CD14-positive monocyte (primary cell): ENCODE data around the gene FYTTD1. TPM values are rescaled to one million over a fixed set of nuclear protein-coding genes. Genes with fewer than 3 reads are reported as not detected.

Experiments
- DNase-seq, 3 donors: peaks; one replicate each; pipeline ENCODE4 v3.0.0-alpha.2; 2011 to 2022
- H2AFZ ChIP-seq: 2 replicates; pipeline ENCODE4 v1.6.0; 2012; ENCODE audit warnings: mild to moderate bottlenecking, low read depth, low read length, inconsistent platforms; ENCODE audit not compliant: insufficient read depth, poor library complexity, severe bottlenecking
- H3K27ac ChIP-seq, 2 donors: 1 replicate in 1 of 2; 2 replicates in 1 of 2; pipeline ENCODE4 v1.5.1; 2012 to 2013; ENCODE audit warnings: low read length in 2 of 2, control low read depth in 1 of 2, inconsistent platforms in 1 of 2, low read depth in 1 of 2, mild to moderate bottlenecking in 1 of 2
- H3K27me3 ChIP-seq, 2 donors: one replicate each; pipeline versions ENCODE4 v1.6.0 to v1.6.1; 2011 to 2013; ENCODE audit warnings: low read length in 2 of 2; ENCODE audit not compliant: control insufficient read depth in 2 of 2, insufficient read depth in 2 of 2
- H3K36me3 ChIP-seq, 2 donors: replicated peaks in 1 of 2; 1 replicate in 1 of 2; 2 replicates in 1 of 2; pipeline versions ENCODE4 v1.5.1 to v1.6.1; 2012 to 2013; ENCODE audit warnings: low read length in 2 of 2, control low read depth in 1 of 2, inconsistent platforms in 1 of 2, mild to moderate bottlenecking in 1 of 2; ENCODE audit not compliant: insufficient read depth in 2 of 2, control insufficient read depth in 1 of 2
- H3K4me1 ChIP-seq, 2 donors: 1 replicate in 1 of 2; 2 replicates in 1 of 2; pipeline versions ENCODE4 v1.5.1 to v1.6.1; 2012 to 2013; ENCODE audit warnings: low read length in 2 of 2, control low read depth in 1 of 2, inconsistent platforms in 1 of 2, mild to moderate bottlenecking in 1 of 2, moderate library complexity in 1 of 2; ENCODE audit not compliant: insufficient read depth in 2 of 2, control insufficient read depth in 1 of 2
- H3K4me2 ChIP-seq: replicated peaks from 2 replicates; pipeline ENCODE3; 2012; ENCODE audit warnings: low read length, moderate library complexity, mild to moderate bottlenecking; ENCODE audit not compliant: poor library complexity, severe bottlenecking; ENCODE audit errors: extremely low read depth
- H3K4me3 ChIP-seq, 3 experiments: fragments of 200-600 bp in 1 of 3; sonication (generic) in 1 of 3; replicated peaks in 1 of 3; 1 replicate in 2 of 3; 2 replicates in 1 of 3; pipeline ENCODE4 v1.5.1; 2011 to 2013; ENCODE audit warnings: low read length in 3 of 3, mild to moderate bottlenecking in 3 of 3, control low read depth in 2 of 3, low read depth in 2 of 3, inconsistent platforms in 1 of 3, moderate library complexity in 1 of 3
- H3K79me2 ChIP-seq: 2 replicates; pipeline ENCODE4 v1.6.0; 2012; ENCODE audit warnings: mild to moderate bottlenecking, control low read depth, inconsistent platforms, low read length, moderate library complexity; ENCODE audit not compliant: insufficient read depth
- H3K9ac ChIP-seq: 2 replicates; pipeline ENCODE4 v1.6.0; 2017; ENCODE audit warnings: low read length, mild to moderate bottlenecking; ENCODE audit not compliant: insufficient read depth, poor library complexity, severe bottlenecking
- H3K9me3 ChIP-seq, 2 donors: replicated peaks in 1 of 2; 1 replicate in 1 of 2; 2 replicates in 1 of 2; pipeline versions ENCODE4 v1.5.1 to v1.6.1; 2012 to 2013; ENCODE audit warnings: low read length in 2 of 2, control low read depth in 1 of 2; ENCODE audit not compliant: control insufficient read depth in 1 of 2, insufficient read depth in 1 of 2
- H4K20me1 ChIP-seq: 2 replicates; pipeline ENCODE4 v1.6.0; 2012; ENCODE audit warnings: mild to moderate bottlenecking, low read length, control low read depth, moderate library complexity; ENCODE audit not compliant: insufficient read depth
- H3K27ac Mint-ChIP-seq, 7 donors: one replicate each; pipeline ENCODE4 v1.8.0; 2020; ENCODE audit warnings: mild to moderate bottlenecking in 7 of 7, mixed read lengths in 7 of 7, moderate library complexity in 6 of 7, inconsistent platforms in 2 of 7
- H3K27me3 Mint-ChIP-seq, 3 donors: one replicate each; pipeline ENCODE4 v1.8.0; 2021 to 2022; ENCODE audit warnings: low read depth in 3 of 3, mild to moderate bottlenecking in 3 of 3, mixed read lengths in 3 of 3, moderate library complexity in 3 of 3, inconsistent platforms in 1 of 3
- H3K36me3 Mint-ChIP-seq, 2 donors: one replicate each; pipeline ENCODE4 v1.8.0; 2020; ENCODE audit warnings: mixed read lengths in 2 of 2, inconsistent platforms in 1 of 2, mild to moderate bottlenecking in 1 of 2
- H3K4me1 Mint-ChIP-seq: one replicate; pipeline ENCODE4 v1.8.0; 2020; ENCODE audit warnings: mild to moderate bottlenecking, mixed read lengths
- H3K4me3 Mint-ChIP-seq, 2 donors: one replicate each; pipeline ENCODE4 v1.8.0; 2020; ENCODE audit warnings: mild to moderate bottlenecking in 2 of 2, mixed read lengths in 2 of 2, moderate library complexity in 1 of 2
- H3K9me3 Mint-ChIP-seq, 7 donors: one replicate each; pipeline ENCODE4 v1.8.0; 2020 to 2022; ENCODE audit warnings: mixed read lengths in 7 of 7, mild to moderate bottlenecking in 6 of 7, moderate library complexity in 6 of 7, inconsistent platforms in 2 of 7
- CTCF ChIP-seq: fragments of 200-600 bp; IDR thresholded peaks from one replicate; pipeline ENCODE4 v1.8.0; 2022; ENCODE audit warnings: antibody characterized with exemption, mild to moderate bottlenecking
- WGBS: methylation state at CpG from one replicate; pipeline ENCODE4 v1.1.5; 2013; ENCODE audit warnings: missing lambda C conversion rate; ENCODE audit not compliant: insufficient coverage; 5-methylcytosine and 5-hydroxymethylcytosine counted together
- intact Hi-C, 2 donors: fragments of 100-400 bp; cut with micrococcal nuclease; formaldehyde crosslinking; loops; one replicate each; pipeline versions ENCODE4 v1.15.0 to v1.15.1; 2023
- polyA plus RNA-seq, 3 donors: library from polyadenylated mRNA; depleted of rRNA in 1 of 3; unstranded in 2 of 3; stranded (reverse) in 1 of 3; fragments of 300-500 nt in 2 of 3; fragments of >200 nt in 1 of 3; fragmentation: Illumina TruSeq in 2 of 3; gene quantifications; 1 replicate in 2 of 3; 2 replicates in 1 of 3; pipeline ENCODE4 v1.2.3, GENCODE V29; 2012 to 2021

FYTTD1 gene
- polyA plus RNA-seq, 3 donors: 11.5 to 73.2 (median 59.4) TPM

DNA sequence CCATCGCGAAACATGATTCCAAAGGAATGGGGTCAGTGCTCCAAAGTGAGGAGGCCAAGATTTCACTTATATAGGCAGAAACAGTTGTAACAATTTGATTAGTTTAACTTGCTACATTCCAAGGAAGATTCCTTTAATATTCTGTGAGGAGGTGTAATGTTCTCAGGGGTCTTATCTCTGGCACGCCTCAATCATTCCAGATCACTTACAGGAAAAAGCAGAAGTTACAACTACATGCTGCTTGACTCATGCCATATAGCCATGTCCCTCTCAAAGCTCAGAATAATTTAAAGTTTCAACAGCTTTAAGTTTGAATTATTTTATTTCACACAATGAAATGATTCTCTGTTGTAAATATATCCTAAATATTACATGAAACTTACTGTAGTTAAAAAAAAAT, 3.5 kb upstream of the FYTTD1 start:
- Histone ChIP-seq H4K20me1 (peaks cover 3% of the 10 kb centered on the region), H3K4me2 (peak overlapping the region; percentile 52), H3K27ac (no peak overlapping the region), H3K9me3 (no peaks in the 10 kb centered on the region), H3K36me3 (no peaks in the 10 kb centered on the region), H3K79me2 (peaks cover 7% of the 10 kb centered on the region), H3K27me3 (no peaks in the 10 kb centered on the region), H3K9ac (no peak overlapping the region), H3K4me3 (peak overlapping the region in 1 of 3 experiments; percentile 43), H3K4me1 (peaks cover 37 to 39% of the 10 kb centered on the region in 2 donors), H2AFZ (no peak overlapping the region)
- peaks cover 37% of the 10 kb centered on the region for H3K4me1 Mint-ChIP-seq
- no peak overlapping the region for H3K4me3 Mint-ChIP-seq
- peak overlapping the region in 1 of 7 donors; percentile 91 for H3K27ac Mint-ChIP-seq
- DNase-seq: peak in 1 of 3 donors; percentile 17
- H3K27me3 Mint-ChIP-seq: peaks cover 6 to 15% (median 10%) of the 10 kb centered on the region in 3 donors
- intact Hi-C loops: no loop called here
- 90% methylated on average over 2 of the region's 3 CpGs for WGBS
- H3K9me3 Mint-ChIP-seq: peaks cover 0 to 7% (median 3%) of the 10 kb centered on the region in 7 donors
- H3K36me3 Mint-ChIP-seq: peaks cover 4% of the 10 kb centered on the region in 2 donors
- no peak for TF ChIP-seq CTCF

- Mint-ChIP-seq H3K4me3 (peak overlapping the region in 1 of 2 donors; percentile 69), H3K9me3 (peaks cover 0 to 7% (median 3%) of the 10 kb centered on the region in 7 donors), H3K4me1 (peaks cover 41% of the 10 kb centered on the region), H3K36me3 (peaks cover 4% of the 10 kb centered on the region in 2 donors), H3K27ac (peak overlapping the region; percentile 56 to 92 (median 84)), H3K27me3 (peaks cover 6 to 15% (median 10%) of the 10 kb centered on the region in 3 donors)
- no peak for TF ChIP-seq CTCF
- Histone ChIP-seq H3K36me3 (no peaks in the 10 kb centered on the region), H3K27ac (no peak overlapping the region), H3K4me2 (peak overlapping the region; percentile 52), H3K4me3 (peak overlapping the region in 1 of 3 experiments; percentile 43), H2AFZ (no peak overlapping the region), H3K9me3 (no peaks in the 10 kb centered on the region), H3K4me1 (peaks cover 43 to 45% of the 10 kb centered on the region in 2 donors), H3K27me3 (no peaks in the 10 kb centered on the region), H3K9ac (no peak overlapping the region), H4K20me1 (peaks cover 8% of the 10 kb centered on the region), H3K79me2 (peaks cover 13% of the 10 kb centered on the region)
- peak; percentile 60 to 64 (median 63) for DNase-seq
- no CpG with 5 or more reads among the region's 4 CpGs for WGBS
- intact Hi-C loops: no loop called here
Measured at GRCh38 chr3:197746801-197747237, 2.9 kb upstream of the FYTTD1 start.
